ENCODE results near the gene RAB11FIP4.

RAB11FIP4 gene

GRCh38 chr17:31508288-31509094 lies 117.0 kb downstream of the RAB11FIP4 start:
- DNase-seq = no peak

GRCh38 chr17:31509095-31509804 lies 117.8 kb downstream of the RAB11FIP4 start:
- DNase-seq = no peak

DNA sequence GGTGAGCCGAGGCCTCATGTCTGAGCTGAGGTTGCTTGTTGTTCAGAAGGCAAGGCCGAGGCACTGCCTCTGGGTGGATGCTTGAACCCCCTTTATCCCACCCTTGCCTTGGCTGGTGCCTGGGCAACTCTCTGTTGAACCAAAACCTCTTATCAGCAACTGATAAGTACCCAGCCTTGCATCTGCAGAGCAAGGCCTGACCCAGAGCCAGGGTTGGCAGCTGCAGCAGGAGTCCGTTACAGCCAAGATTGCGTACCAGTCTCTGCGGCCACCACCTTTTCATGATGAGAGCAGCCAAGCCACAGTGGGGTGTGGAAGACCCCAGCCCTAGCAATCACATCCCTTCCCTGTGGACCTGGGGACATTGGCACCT lies 118.3 kb downstream of the RAB11FIP4 start:
- no peak for DNase-seq

GRCh38 chr17:31510308-31511194 lies 119.1 kb downstream of the RAB11FIP4 start:
- no peak for DNase-seq

GRCh38 chr17:31511195-31511578 lies 119.7 kb downstream of the RAB11FIP4 start:
- no peak for DNase-seq

- DNase-seq = no peak
These were observed 120.1 kb downstream of the RAB11FIP4 start for GRCh38 chr17:31511580-31511979.

GRCh38 chr17:31512104-31512740 lies 120.7 kb downstream of the RAB11FIP4 start:
- no peak for DNase-seq

- DNase-seq = no peak
These were observed 121.3 kb downstream of the RAB11FIP4 start for GRCh38 chr17:31512796-31513195.

DNA sequence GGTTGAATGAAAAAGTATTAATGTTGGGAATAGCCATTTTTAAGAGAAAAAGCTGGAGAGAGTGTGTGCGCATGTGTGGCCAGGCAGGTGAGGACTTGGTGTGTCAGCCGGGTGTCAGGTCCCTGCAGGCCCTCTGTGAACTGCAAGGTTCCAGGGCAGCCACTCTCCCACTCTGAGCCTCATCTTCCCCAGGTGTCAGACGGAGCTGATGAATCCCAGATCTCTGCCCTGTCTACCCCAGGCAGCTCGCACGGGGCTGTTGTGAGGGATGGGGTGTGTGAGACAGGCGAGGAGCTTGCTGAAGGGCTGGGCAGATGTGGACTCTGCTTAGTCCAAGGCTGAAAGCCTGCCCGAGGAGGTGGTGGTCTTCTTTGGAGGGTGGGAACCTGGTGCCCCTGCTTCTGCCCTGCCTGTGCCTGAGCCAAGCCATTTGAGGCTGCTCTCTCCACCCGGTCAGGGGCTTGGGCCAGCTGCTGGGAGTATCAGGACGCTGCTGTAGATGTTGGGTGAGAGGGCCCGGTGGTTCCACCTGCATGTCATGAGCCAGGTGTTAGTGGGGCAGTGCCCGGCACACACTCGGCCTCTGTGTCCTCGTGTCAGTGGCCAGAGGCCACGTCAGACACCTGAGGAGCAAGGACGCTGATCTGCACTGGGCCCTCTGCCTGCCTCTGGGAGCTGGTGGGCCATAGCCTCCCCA lies 122.4 kb downstream of the RAB11FIP4 start:
- no peak for DNase-seq

GRCh38 chr17:31515267-31515666 lies 123.8 kb downstream of the RAB11FIP4 start:
- no peak for DNase-seq

DNA sequence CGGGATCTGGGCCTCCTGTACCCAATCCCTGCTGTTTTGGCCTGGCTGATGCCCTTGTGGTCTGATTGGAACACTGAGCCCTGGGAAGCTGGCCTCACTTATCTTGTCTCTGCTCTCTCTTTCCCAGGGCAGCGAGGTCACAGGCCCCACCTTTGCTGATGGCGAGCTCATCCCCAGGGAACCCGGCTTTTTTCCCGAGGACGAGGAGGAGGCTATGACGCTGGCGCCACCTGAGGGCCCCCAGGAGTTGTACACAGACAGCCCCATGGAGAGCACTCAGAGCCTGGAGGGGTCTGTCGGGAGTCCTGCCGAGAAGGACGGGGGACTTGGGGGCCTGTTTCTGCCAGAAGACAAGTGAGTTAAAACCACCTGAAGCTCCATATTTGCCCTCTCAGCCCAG lies 126.0 kb downstream of the RAB11FIP4 start:
- no peak for DNase-seq

DNA sequence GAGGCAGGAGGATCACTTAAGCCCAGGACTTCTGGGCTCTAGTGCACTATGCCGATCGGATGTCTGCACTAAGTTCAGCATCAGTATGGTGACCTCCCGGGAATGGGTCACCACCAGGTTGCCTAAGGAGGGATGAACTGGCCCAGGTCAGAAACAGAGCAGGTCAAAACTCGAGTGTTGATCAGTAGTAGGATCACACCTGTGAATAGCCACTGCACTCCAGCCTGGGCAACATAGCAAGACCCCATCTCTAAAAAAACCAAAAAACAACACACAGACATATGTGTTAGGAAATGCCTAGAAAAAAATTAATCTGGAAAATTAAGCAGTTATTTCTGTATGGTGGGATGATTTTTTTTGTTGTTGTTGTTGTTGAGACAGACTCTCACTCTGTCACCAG lies 127.0 kb downstream of the RAB11FIP4 start:
- no peak for DNase-seq

- DNase-seq = no peak
These were observed 130.3 kb downstream of the RAB11FIP4 start for GRCh38 chr17:31521632-31522283.

DNA sequence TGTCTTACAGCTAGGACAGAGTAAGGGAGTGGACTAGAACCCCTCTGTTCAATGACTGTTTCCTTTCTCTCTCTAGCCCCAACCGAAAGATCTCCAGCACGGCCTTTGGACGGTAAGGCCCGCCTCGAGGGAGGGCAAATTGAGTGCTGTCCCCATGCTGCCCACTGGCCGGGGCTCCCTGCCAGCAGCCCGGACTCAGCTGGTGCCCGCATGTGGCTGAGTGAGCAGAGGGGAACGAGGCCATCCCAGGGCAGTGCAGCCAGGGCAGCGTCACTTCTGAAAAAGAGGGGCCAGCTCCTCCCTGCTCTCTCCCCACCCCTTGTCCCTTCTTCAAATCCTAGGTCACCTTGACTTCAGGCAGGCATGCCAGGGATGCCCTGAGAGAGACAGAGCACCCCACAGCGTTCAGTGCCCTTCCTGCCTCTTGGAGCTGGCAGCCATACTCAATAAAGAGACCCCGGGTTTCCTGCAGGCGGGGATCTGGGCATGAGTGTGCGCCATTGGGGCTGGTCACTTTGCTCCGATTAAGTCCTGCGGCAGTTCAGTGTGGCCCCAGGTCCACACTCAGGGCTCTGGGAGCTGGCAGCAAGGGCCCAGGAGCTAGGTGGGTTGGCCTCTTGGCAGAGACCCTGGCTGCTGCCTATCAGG lies 130.9 kb downstream of the RAB11FIP4 start:
- no peak for DNase-seq

- no peak for DNase-seq
These were observed 131.6 kb downstream of the RAB11FIP4 start for GRCh38 chr17:31522987-31523495.

DNA sequence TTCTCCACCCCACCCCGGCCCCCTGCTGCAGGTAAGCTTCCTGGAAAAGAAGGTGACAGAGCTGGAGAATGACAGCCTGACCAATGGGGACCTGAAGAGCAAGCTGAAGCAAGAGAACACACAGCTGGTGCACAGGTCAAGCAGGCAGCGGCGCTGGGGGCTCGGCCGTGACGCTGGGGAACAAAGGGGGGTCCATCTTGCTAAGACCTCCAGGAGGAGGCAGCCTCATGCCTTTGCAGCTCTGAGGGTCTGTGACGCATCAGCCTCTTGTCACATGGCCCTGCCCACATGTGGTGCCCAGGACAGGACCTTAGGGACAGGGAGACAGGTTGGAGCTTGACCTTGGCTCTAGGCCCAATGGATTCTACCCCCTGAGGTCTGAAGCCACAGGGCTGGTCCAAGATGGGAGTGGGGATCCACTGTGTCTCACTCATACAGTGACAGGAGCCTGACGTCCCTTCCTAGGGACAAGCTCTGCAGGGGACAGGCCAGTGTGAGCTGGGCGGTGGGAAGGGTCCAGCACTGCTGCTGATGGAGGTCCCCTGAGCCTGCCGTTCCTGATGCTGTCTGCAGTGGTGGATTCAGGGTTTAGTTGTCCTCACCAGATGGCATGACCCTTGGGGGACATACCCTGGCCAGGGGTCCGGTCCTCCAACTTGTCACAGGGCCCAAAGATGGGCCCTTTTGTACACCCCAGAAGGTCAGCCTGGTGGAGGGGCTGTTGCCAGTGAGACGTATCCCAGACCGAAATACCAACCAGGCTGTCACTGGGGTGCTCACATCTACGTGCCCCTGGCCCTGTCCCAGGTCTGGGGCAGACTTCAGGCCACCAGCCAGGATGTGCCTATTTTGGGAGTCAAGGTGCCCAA lies 132.6 kb downstream of the RAB11FIP4 start:
- DNase-seq = no peak

DNA sequence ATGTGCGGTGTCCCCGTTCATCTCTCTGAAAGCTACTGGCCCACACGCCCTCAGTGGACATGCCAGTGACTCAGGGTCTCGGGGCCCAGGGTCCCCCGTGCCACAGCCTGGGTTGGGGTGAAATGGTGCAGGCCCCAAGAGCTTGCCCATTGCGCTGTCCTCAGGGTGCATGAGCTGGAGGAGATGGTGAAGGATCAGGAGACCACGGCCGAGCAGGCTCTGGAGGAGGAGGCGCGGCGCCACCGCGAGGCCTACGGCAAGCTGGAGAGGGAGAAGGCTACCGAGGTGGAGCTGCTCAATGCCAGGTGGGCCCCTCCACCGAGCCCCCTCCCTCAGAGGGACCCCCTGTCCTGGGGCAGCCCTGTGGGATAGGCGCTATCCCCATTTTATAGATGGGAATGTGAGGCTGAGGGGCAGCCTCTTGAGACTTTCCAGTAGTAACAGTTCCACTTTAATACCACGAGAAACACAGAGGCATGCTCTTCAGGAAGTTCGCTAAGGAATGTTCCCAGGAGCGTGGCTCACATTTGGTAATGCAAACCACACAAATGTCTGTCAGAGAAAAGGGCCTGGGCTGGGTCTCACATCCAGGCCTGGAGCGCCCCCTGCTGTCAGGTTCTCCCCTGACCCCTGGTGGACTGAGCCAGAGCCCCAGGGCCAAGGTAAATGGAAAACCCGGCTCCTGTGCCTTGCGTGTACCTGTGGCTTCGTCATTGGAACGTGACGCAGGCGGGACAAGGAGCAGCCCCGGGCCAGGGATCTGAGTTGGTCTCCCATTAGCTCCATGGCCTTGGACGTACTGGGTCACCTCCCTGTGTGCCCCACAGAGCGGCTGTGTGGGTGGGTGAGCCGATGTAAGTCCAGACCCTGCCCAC lies 133.7 kb downstream of the RAB11FIP4 start:
- DNase-seq = no peak

- DNase-seq = no peak
These were observed 134.5 kb downstream of the RAB11FIP4 start for GRCh38 chr17:31525801-31526549.
